ENCODE data around the gene TRPM3.

GRCh38 chr9:70802758-70803436, 318.5 kb downstream of the TRPM3 start:
- TF ChIP-seq POLR2A (IDR thresholded peaks at IDR 0.05) (no peak), CTCF (IDR thresholded peaks at IDR 0.05 in 8 of 11, conservative IDR thresholded peaks at IDR 0.05 in 3 of 11) (no peak)

Measured in spleen (tissue), 7 donors.